Measurements from ENCODE around the gene FAF1. TPM values are rescaled to one million over a fixed set of nuclear protein-coding genes. Genes with fewer than 3 reads are reported as not detected.

Gene FAF1
- total and polyA plus RNA-seq, 2 of the 8 experiments (the other 6 are each of a cell fraction or from before 2014, with no cell fraction given) = 10.8 to 65.9 TPM

GRCh38 chr1:50609508-50609907 lies 350.6 kb downstream of the FAF1 start:
- DNase-seq (ENCODE audit: low read depth in 1 of 2, low spot score in 2 of 2) (no peak), FAIRE-seq (no peak)
- Histone ChIP-seq H2AK5ac (ENCODE audit: low read depth, low read length) (no peak overlapping the region), H3K27ac (ENCODE audit: low read depth, low read length) (no peak overlapping the region), H3K27me3 (replicated peaks in 1 of 4; ENCODE audit: control insufficient read depth in 3 of 4, extremely low read depth in 1 of 4, insufficient read depth in 3 of 4, low read length in 3 of 4) (no peaks in the 10 kb centered on the region), H3K18ac (ENCODE audit: extremely low read depth, low read length) (no peak overlapping the region), H2AFZ (ENCODE audit: low read length) (no peak overlapping the region), H4K8ac (ENCODE audit: extremely low read depth, insufficient read depth, low read length) (no peak overlapping the region), H2BK15ac (ENCODE audit: low read length) (no peak overlapping the region), H2BK20ac (ENCODE audit: low read length) (no peak overlapping the region), H3K4me1 (replicated peaks in 1 of 4; ENCODE audit: control insufficient read depth in 3 of 4, insufficient read depth in 4 of 4, low read length in 3 of 4) (no peaks in the 10 kb centered on the region; a peak in 1 of 7 replicates), H3K4ac (replicated peaks; ENCODE audit: insufficient read length, low read depth, low read length) (no peak overlapping the region), H3K79me2 (ENCODE audit: control insufficient read depth in 1 of 2, insufficient read depth in 2 of 2, low read length in 2 of 2) (no peaks in the 10 kb centered on the region), H4K20me1 (replicated peaks in 1 of 2; ENCODE audit: control insufficient read depth in 1 of 2, insufficient read depth in 2 of 2, low read length in 2 of 2) (no peaks in the 10 kb centered on the region), H4K5ac (ENCODE audit: insufficient read length, low read depth, low read length) (no peak overlapping the region), H3K4me3 (ENCODE audit: extremely low read depth in 1 of 4, insufficient read depth in 2 of 4, low read depth in 3 of 4, low read length in 4 of 4) (no peak overlapping the region), H2BK120ac (replicated peaks; ENCODE audit: low read depth, low read length) (no peak overlapping the region), H3K79me1 (ENCODE audit: low read depth, low read length) (no peaks in the 10 kb centered on the region), H2BK5ac (ENCODE audit: low read depth, low read length) (no peak overlapping the region), H3K23me2 (ENCODE audit: low read depth, low read length) (no peaks in the 10 kb centered on the region), H2BK12ac (ENCODE audit: low read depth, low read length) (no peak overlapping the region), H3K4me2 (ENCODE audit: insufficient read depth in 1 of 2, low read depth in 2 of 2, low read length in 2 of 2) (no peak overlapping the region), H3K9me3 (ENCODE audit: insufficient read depth in 2 of 2, low read depth in 1 of 2, low read length in 1 of 2) (no peaks in the 10 kb centered on the region), H3K56ac (replicated peaks; ENCODE audit: insufficient read length, low read depth, low read length) (no peak overlapping the region), H3K36me3 (ENCODE audit: control insufficient read depth in 2 of 4, insufficient read depth in 4 of 4, low read length in 3 of 4) (no peaks in the 10 kb centered on the region), H3K14ac (ENCODE audit: insufficient read length) (no peak overlapping the region), H4K91ac (replicated peaks; ENCODE audit: insufficient read length, low read length) (no peak overlapping the region), H3K9ac (replicated peaks in 1 of 4; ENCODE audit: extremely low read depth in 1 of 4, low read depth in 3 of 4, low read length in 3 of 4) (no peak overlapping the region), H3K23ac (ENCODE audit: insufficient read length) (no peak overlapping the region)
- 94% methylated on average over 3 of the region's 3 CpGs; no CpG with 5 or more reads in 1 of the 2 experiments for WGBS, 2 experiments (ENCODE audit: extremely low coverage in 1 of 2, insufficient coverage in 1 of 2, insufficient read length in 1 of 2, insufficient replicate concordance in 2 of 2, low coverage in 1 of 2, low lambda C conversion rate in 2 of 2, missing lambda C conversion rate in 1 of 2)
- POLR2A ChIA-PET (ENCODE audit: partially characterized antibody) = interaction anchor here (0.8 kb wide), 1 partner anchor 55 kb away, joined by 3 read pairs; no protein-coding TSS in a partner anchor
- TF ChIP-seq FOSL1 (IDR thresholded peaks at IDR 0.05; ENCODE audit: insufficient read depth, low read depth, low read length) (no peak), RNF2 (IDR thresholded peaks at IDR 0.05; ENCODE audit: borderline replicate concordance, low read depth, low read length, missing control alignments, poor library complexity, severe bottlenecking) (no peak), KDM1A (IDR thresholded peaks at IDR 0.05; ENCODE audit: borderline replicate concordance, low read length) (no peak), SP1 (IDR thresholded peaks at IDR 0.05; ENCODE audit: low read depth, low read length) (no peak), CHD1 (IDR thresholded peaks at IDR 0.05; ENCODE audit: low read depth, low read length) (no peak), TEAD4 (IDR thresholded peaks at IDR 0.05; ENCODE audit: low read depth, low read length) (no peak), SRF (IDR thresholded peaks at IDR 0.05; ENCODE audit: low read depth, low read length) (no peak), BRCA1 (IDR thresholded peaks at IDR 0.05; ENCODE audit: low read depth, low read length) (no peak), MAFK (IDR thresholded peaks at IDR 0.05; ENCODE audit: low read depth, low read length) (no peak), ZNF274 (IDR thresholded peaks at IDR 0.05; ENCODE audit: borderline replicate concordance, extremely low read depth, low read length) (no peak), CBX8 (IDR thresholded peaks at IDR 0.05; ENCODE audit: borderline replicate concordance, low read depth, low read length) (no peak), SIX5 (IDR thresholded peaks at IDR 0.05; ENCODE audit: low read depth, low read length) (no peak), SAP30 (IDR thresholded peaks at IDR 0.05; ENCODE audit: insufficient read depth, insufficient replicate concordance, low read length) (no peak), POU5F1 (IDR thresholded peaks at IDR 0.05; ENCODE audit: low read depth, low read length) (no peak), HDAC2 (IDR thresholded peaks at IDR 0.05; ENCODE audit: borderline replicate concordance in 1 of 2, low read depth in 2 of 2, low read length in 2 of 2) (no peak)
- CTCF ChIA-PET (ENCODE audit: partially characterized antibody) = interaction anchor here (0.5 to 10.4 kb wide), 9 partner anchors 11 to 1913 kb away, joined by 3 to 65 read pairs (median 3); no protein-coding TSS in a partner anchor

Measured in H1 (cell line).